Measurements from ENCODE around the gene PPP1R3A. TPM values are rescaled to one million over a fixed set of nuclear protein-coding genes. Genes with fewer than 3 reads are reported as not detected.
A peak's percentile ranks its signal among the peaks of the same experiment; 100 is the strongest.

Gene PPP1R3A
- polyA plus RNA-seq, 1 donor from 2014 or later: 1.6 TPM

DNA sequence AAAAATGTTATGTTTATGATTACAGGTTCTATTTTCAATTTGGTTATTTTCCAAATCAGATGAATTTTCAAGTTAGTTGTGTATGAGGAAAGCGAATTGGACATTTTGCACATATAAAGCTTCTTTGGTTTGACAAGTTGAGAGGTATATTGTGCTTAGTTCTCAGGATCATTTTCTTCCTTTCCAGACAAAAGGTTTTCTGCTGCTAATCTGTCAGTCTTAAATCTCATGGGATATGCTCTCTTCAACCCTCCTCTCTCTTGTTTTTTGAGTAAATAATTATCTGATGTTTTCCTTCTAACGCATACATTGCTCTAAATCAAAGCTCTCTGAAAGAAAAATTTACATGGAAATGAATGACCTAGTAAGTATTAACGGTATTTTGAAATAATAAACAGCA is 77.9 kb downstream of the PPP1R3A start:
- Histone ChIP-seq H3K4me3 (ENCODE audit: low read length) (no peak overlapping the region), H3K9ac (ENCODE audit: low read length) (peak overlapping the region; percentile 64), H2AFZ (ENCODE audit: low read depth, low read length) (no peak overlapping the region), H3K9me3 (ENCODE audit: low read length) (no peaks in the 10 kb centered on the region), H4K20me1 (ENCODE audit: insufficient read depth) (no peaks in the 10 kb centered on the region), H3K36me3 (ENCODE audit: insufficient read depth, low read length) (no peaks in the 10 kb centered on the region), H3K4me2 (ENCODE audit: low read length) (no peak overlapping the region), H3K9me2 (ENCODE audit: insufficient read depth, low read length) (no peaks in the 10 kb centered on the region), H3F3A (ENCODE audit: insufficient read depth, low read length, poor library complexity, severe bottlenecking) (peaks cover 5% of the 10 kb centered on the region), H3K79me2 (replicated peaks; ENCODE audit: insufficient read depth, low read length) (no peaks in the 10 kb centered on the region), H3K27ac (ENCODE audit: low read length) (peak overlapping the region; percentile 91), H3K27me3 (ENCODE audit: insufficient read depth, low read depth, low read length) (no peaks in the 10 kb centered on the region)
- no peak for TF ChIP-seq RAD21 (conservative IDR thresholded peaks at IDR 0.05)
- TF ChIP-seq, protein P1, sequence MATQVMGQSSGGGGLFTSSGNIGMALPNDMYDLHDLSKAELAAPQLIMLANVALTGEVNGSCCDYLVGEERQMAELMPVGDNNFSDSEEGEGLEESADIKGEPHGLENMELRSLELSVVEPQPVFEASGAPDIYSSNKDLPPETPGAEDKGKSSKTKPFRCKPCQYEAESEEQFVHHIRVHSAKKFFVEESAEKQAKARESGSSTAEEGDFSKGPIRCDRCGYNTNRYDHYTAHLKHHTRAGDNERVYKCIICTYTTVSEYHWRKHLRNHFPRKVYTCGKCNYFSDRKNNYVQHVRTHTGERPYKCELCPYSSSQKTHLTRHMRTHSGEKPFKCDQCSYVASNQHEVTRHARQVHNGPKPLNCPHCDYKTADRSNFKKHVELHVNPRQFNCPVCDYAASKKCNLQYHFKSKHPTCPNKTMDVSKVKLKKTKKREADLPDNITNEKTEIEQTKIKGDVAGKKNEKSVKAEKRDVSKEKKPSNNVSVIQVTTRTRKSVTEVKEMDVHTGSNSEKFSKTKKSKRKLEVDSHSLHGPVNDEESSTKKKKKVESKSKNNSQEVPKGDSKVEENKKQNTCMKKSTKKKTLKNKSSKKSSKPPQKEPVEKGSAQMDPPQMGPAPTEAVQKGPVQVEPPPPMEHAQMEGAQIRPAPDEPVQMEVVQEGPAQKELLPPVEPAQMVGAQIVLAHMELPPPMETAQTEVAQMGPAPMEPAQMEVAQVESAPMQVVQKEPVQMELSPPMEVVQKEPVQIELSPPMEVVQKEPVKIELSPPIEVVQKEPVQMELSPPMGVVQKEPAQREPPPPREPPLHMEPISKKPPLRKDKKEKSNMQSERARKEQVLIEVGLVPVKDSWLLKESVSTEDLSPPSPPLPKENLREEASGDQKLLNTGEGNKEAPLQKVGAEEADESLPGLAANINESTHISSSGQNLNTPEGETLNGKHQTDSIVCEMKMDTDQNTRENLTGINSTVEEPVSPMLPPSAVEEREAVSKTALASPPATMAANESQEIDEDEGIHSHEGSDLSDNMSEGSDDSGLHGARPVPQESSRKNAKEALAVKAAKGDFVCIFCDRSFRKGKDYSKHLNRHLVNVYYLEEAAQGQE (IDR thresholded peaks at IDR 0.05; ENCODE audit: borderline replicate concordance): peak; percentile 66
- peak; percentile 98 for TF ChIP-seq EP300 (conservative IDR thresholded peaks at IDR 0.05; ENCODE audit: poor library complexity, severe bottlenecking)
- TF ChIP-seq POLR2AphosphoS5 (IDR thresholded peaks at IDR 0.05): peak; percentile 85

DNA sequence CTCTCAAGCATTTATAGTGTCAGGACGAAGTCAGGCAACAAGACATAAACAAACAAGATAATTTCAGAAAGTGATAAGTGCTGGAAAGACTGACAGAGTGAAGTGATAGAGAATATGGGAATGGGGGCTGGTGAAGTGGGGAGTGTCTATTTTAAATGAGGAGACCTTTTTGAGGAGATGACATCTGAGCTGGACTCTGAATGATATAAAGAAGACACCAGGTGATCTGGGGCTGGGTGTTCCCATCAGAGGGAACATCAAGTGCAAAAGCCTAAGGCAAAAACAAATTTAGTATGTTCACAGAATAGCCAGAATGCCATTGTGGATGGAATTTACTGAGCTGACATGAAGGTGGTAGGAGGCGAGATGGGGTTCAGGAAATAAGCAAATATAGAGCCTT is 83.4 kb downstream of the PPP1R3A start:
- Histone ChIP-seq H3K79me2 (replicated peaks; ENCODE audit: insufficient read depth, low read length) (no peaks in the 10 kb centered on the region), H2AFZ (ENCODE audit: low read depth, low read length) (no peak overlapping the region), H3K9ac (ENCODE audit: low read length) (no peak overlapping the region), H3K4me2 (ENCODE audit: low read length) (no peak overlapping the region), H3K9me3 (ENCODE audit: low read length) (no peaks in the 10 kb centered on the region), H3K4me3 (ENCODE audit: low read length) (no peak overlapping the region), H3K27me3 (ENCODE audit: insufficient read depth, low read depth, low read length) (no peaks in the 10 kb centered on the region), H4K20me1 (ENCODE audit: insufficient read depth) (no peaks in the 10 kb centered on the region), H3K9me2 (ENCODE audit: insufficient read depth, low read length) (no peaks in the 10 kb centered on the region), H3K36me3 (ENCODE audit: insufficient read depth, low read length) (no peaks in the 10 kb centered on the region), H3K27ac (ENCODE audit: low read length) (peak overlapping the region; percentile 39), H3F3A (ENCODE audit: insufficient read depth, low read length, poor library complexity, severe bottlenecking) (no peaks in the 10 kb centered on the region)
- no peak for TF ChIP-seq SMC3 (conservative IDR thresholded peaks at IDR 0.05; ENCODE audit: poor library complexity)
- no peak for TF ChIP-seq EP300 (conservative IDR thresholded peaks at IDR 0.05; ENCODE audit: poor library complexity, severe bottlenecking)
- no peak for TF ChIP-seq TAF1 (IDR thresholded peaks at IDR 0.05; ENCODE audit: low read depth)
- no peak for TF ChIP-seq MXI1 (conservative IDR thresholded peaks at IDR 0.05; ENCODE audit: poor library complexity, severe bottlenecking)
- TF ChIP-seq POLR2AphosphoS5 (IDR thresholded peaks at IDR 0.05): no peak
- no peak for TF ChIP-seq RAD21 (conservative IDR thresholded peaks at IDR 0.05)
- no peak for TF ChIP-seq EZH2 (IDR thresholded peaks at IDR 0.05; ENCODE audit: borderline replicate concordance, insufficient read depth, low read length, poor library complexity, severe bottlenecking)
- TF ChIP-seq, protein P2, sequence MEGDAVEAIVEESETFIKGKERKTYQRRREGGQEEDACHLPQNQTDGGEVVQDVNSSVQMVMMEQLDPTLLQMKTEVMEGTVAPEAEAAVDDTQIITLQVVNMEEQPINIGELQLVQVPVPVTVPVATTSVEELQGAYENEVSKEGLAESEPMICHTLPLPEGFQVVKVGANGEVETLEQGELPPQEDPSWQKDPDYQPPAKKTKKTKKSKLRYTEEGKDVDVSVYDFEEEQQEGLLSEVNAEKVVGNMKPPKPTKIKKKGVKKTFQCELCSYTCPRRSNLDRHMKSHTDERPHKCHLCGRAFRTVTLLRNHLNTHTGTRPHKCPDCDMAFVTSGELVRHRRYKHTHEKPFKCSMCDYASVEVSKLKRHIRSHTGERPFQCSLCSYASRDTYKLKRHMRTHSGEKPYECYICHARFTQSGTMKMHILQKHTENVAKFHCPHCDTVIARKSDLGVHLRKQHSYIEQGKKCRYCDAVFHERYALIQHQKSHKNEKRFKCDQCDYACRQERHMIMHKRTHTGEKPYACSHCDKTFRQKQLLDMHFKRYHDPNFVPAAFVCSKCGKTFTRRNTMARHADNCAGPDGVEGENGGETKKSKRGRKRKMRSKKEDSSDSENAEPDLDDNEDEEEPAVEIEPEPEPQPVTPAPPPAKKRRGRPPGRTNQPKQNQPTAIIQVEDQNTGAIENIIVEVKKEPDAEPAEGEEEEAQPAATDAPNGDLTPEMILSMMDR (IDR thresholded peaks at IDR 0.05; ENCODE audit: poor library complexity, severe bottlenecking): no peak
- TF ChIP-seq, protein P1 (IDR thresholded peaks at IDR 0.05; ENCODE audit: borderline replicate concordance): no peak
